Measurements from ENCODE around the gene LAMB1.

LAMB1 gene

GRCh38 chr7:108002726-108003598, at the start of gene LAMB1:
Gene LAMB1 (minus strand): TSS chr7:108003161. CDS start chr7:108002885, 276 bp downstream.
- DNase-seq (ENCODE audit: low spot score) = peak; percentile 50
- TF ChIP-seq, protein P1, sequence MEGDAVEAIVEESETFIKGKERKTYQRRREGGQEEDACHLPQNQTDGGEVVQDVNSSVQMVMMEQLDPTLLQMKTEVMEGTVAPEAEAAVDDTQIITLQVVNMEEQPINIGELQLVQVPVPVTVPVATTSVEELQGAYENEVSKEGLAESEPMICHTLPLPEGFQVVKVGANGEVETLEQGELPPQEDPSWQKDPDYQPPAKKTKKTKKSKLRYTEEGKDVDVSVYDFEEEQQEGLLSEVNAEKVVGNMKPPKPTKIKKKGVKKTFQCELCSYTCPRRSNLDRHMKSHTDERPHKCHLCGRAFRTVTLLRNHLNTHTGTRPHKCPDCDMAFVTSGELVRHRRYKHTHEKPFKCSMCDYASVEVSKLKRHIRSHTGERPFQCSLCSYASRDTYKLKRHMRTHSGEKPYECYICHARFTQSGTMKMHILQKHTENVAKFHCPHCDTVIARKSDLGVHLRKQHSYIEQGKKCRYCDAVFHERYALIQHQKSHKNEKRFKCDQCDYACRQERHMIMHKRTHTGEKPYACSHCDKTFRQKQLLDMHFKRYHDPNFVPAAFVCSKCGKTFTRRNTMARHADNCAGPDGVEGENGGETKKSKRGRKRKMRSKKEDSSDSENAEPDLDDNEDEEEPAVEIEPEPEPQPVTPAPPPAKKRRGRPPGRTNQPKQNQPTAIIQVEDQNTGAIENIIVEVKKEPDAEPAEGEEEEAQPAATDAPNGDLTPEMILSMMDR (IDR thresholded peaks at IDR 0.05; ENCODE audit: extremely low read depth, insufficient read depth, missing control alignments) = no peak
- in situ Hi-C loops (cut with MboI; ENCODE audit: low pct_unique_long_range_greater_than_20kb, low sequenced_read_pairs, unreplicated experiment) = no loop called here

DNA sequence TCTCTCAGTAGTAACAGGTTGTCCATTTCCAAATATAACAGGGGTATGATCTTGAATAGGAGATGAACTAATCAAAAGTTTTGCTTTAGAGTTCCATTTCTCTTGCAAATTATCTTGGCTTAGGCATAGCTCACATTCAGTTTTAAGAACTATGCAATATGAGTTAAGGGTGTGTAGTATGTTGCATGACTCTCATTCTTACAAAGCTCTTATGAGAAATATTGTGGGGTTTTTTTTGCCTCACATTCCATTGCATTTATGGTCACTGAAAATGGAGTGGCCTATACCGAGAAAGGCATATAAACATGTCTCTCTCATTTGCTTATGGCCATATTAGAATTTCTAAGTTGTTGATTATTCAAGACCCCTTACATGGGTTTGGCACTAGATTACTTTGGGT, 48.5 kb upstream of the LAMB1 start:
- TF ChIP-seq, protein P1 (IDR thresholded peaks at IDR 0.05; ENCODE audit: extremely low read depth, insufficient read depth, missing control alignments) = no peak
- in situ Hi-C loops (cut with MboI; ENCODE audit: low pct_unique_long_range_greater_than_20kb, low sequenced_read_pairs, unreplicated experiment) = no loop called here
- DNase-seq (ENCODE audit: low spot score) = no peak

DNA sequence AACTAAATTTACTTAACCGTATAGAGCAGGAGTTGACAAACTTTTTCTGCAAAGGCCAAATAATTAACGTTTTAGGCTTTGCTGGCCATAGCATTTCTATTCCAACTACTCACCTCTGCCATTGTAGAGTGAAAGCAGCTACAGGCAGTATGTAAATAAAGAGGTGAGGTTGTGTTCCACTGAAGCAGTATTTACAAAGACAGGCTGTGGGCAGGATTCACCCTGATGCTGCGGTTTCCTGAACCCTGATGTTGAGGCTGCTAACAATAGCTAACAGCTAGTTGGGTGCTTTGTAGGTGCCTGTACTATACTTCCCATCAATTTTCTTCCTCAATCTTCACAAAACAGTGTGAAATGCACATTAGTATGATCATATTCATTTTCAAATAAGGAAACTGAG, 47.0 kb upstream of the LAMB1 start:
- in situ Hi-C loops (cut with MboI; ENCODE audit: low pct_unique_long_range_greater_than_20kb, low sequenced_read_pairs, unreplicated experiment) = no loop called here

GRCh38 chr7:108048422-108048821, 45.5 kb upstream of the LAMB1 start:
- in situ Hi-C loops (cut with MboI; ENCODE audit: low pct_unique_long_range_greater_than_20kb, low sequenced_read_pairs, unreplicated experiment) = no loop called here
- TF ChIP-seq, protein P1 (IDR thresholded peaks at IDR 0.05; ENCODE audit: extremely low read depth, insufficient read depth, missing control alignments) = no peak
- DNase-seq (ENCODE audit: low spot score) = no peak

More for the DNA sequence above, 47.0 kb upstream of the LAMB1 start:
- TF ChIP-seq, protein P1 (IDR thresholded peaks at IDR 0.05; ENCODE audit: extremely low read depth, insufficient read depth, missing control alignments) = no peak
- no peak for DNase-seq (ENCODE audit: low spot score)

DNA sequence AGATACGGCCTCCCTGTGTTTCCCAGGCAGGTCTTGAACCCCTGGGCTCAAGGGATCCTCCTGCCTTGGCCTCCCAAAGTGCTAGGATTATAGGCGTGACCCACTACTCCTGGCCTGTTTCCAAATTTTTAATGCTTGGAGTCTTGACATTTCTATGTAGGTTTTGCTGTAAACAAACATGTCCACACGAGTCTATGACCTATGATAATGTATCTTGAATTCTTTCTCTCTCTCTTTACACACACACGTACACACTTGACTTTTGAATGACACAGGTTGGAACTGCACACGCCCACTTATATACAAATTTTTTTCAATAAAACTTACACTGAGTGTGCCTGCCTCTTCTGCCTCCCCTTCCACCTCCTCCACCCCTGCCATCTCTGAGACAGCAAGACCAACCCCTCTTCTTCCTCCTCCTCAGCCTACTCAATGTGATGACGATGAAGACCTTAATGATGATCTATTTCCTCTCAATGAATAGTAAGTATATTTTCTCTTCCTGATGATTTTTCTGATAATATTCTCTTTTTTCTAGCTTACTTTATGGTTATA, 44.1 kb upstream of the LAMB1 start:
- no peak for DNase-seq (ENCODE audit: low spot score)
- TF ChIP-seq, protein P1 (IDR thresholded peaks at IDR 0.05; ENCODE audit: extremely low read depth, insufficient read depth, missing control alignments) = no peak
- in situ Hi-C loops (cut with MboI; ENCODE audit: low pct_unique_long_range_greater_than_20kb, low sequenced_read_pairs, unreplicated experiment) = no loop called here

DNA sequence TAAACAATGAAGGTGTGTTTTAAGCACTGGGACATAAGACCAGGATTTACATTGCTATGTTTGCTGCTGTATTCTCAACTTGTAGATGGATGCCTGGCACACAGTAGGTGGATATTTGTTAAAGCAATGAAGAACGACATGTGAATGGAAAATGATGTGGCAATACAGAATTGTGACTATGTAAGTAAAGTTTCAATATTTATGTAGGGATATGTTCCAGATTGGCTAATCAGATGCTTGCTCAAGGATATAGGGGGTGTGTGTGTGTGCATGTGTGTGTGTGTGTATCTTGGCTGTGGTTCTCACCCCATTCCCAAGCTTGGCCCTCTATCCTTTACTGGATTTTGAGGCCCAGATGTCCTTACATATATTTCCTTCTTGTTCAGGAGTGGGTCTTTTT, 42.7 kb upstream of the LAMB1 start:
- TF ChIP-seq, protein P1 (IDR thresholded peaks at IDR 0.05; ENCODE audit: extremely low read depth, insufficient read depth, missing control alignments) = no peak
- in situ Hi-C loops (cut with MboI; ENCODE audit: low pct_unique_long_range_greater_than_20kb, low sequenced_read_pairs, unreplicated experiment) = no loop called here
- no peak for DNase-seq (ENCODE audit: low spot score)

Data from GM13977 (cell line).